ENCODE measurements around the gene KPNA1. TPM values are rescaled to one million over a fixed set of nuclear protein-coding genes. Genes with fewer than 3 reads are reported as not detected.

Gene KPNA1
- 81.7 and 88.2 TPM in 2 replicates for total RNA-seq

- intact Hi-C loops (cut with micrococcal nuclease), result loop anchor here (1.0 to 10.0 kb wide), 10 partner anchors 17 to 679 kb away; partner anchors contain the start of genes DTX3L, EAF2, FAM162A and HSPBAP1
- Mint-ChIP-seq H3K4me1 (ENCODE audit: low read depth) (peaks cover 46% of the 10 kb centered on the region), H3K4me3 (peak within 1 kb of the TSS; percentile 90)
Measured at GRCh38 chr3:122514123-122515019, at the start of gene KPNA1. TSS of gene KPNA1 (minus strand) at chr3:122514939. CDS start at chr3:122496565, 18,374 bp downstream.

GRCh38 chr3:122564155-122564912 lies 49.6 kb upstream of the KPNA1 start, which contains the start of the genes DTX3L and PARP9:
TSS of gene DTX3L (plus strand) at chr3:122564338. CDS start at chr3:122564427, 89 bp downstream.
TSS of gene PARP9 (minus strand) at chr3:122564300. CDS start at chr3:122559620, 4,680 bp downstream.
- peak within 1 kb of the TSS; percentile 98 for H3K27ac Mint-ChIP-seq
- peak within 1 kb of the TSS; percentile 99 for H3K4me3 Mint-ChIP-seq
- peaks cover 79% of the 10 kb centered on the region for H3K4me1 Mint-ChIP-seq (ENCODE audit: low read depth)
- peak; percentile 87 for DNase-seq (ENCODE audit: low spot score)
- H3K9me3 Mint-ChIP-seq, result no peaks in the 10 kb centered on the region
- intact Hi-C loops (cut with micrococcal nuclease), result loop anchor here (1.0 to 5.0 kb wide), 7 partner anchors 12 to 638 kb away; partner anchors contain the start of genes HSPBAP1, KPNA1, SEC22A and WDR5B
- peaks cover 59% of the 10 kb centered on the region for H3K36me3 Mint-ChIP-seq (ENCODE audit: low read depth)
- H3K27me3 Mint-ChIP-seq (ENCODE audit: insufficient read depth), result no peaks in the 10 kb centered on the region

More at GRCh38 chr3:122514123-122515019, at the start of gene KPNA1:
- Mint-ChIP-seq H3K27me3 (ENCODE audit: insufficient read depth) (peaks cover 4% of the 10 kb centered on the region), H3K27ac (peak within 1 kb of the TSS; percentile 92), H3K9me3 (no peaks in the 10 kb centered on the region), H3K36me3 (ENCODE audit: low read depth) (peaks cover 12% of the 10 kb centered on the region)
- DNase-seq (ENCODE audit: low spot score), result peak; percentile 85

DNA sequence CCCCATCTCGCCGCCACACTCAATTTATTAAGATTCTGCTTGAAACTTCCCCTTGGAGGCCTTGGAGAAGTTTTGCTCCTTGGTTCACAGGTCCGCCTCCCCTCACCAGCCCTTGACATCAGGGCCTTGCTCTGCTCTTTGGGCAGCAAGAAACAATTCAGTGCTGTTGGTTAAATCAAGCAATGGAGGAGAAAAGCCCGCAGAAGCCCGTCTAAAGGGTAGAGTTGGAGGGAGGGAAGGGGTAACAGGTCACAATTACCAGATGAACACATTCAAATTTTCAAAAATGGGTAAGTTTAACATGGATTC lies 48.9 kb upstream of the KPNA1 start:
- H3K9me3 Mint-ChIP-seq, result no peaks in the 10 kb centered on the region
- no peaks in the 10 kb centered on the region for H3K27me3 Mint-ChIP-seq (ENCODE audit: insufficient read depth)
- H3K27ac Mint-ChIP-seq, result peak overlapping the region; percentile 98
- peaks cover 58% of the 10 kb centered on the region for H3K36me3 Mint-ChIP-seq (ENCODE audit: low read depth)
- H3K4me1 Mint-ChIP-seq (ENCODE audit: low read depth), result peaks cover 78% of the 10 kb centered on the region
- intact Hi-C loops (cut with micrococcal nuclease), result loop anchor here (1.0 to 5.0 kb wide), 7 partner anchors 13 to 639 kb away; partner anchors contain the start of genes HSPBAP1, KPNA1, SEC22A and WDR5B
- peak overlapping the region; percentile 99 for H3K4me3 Mint-ChIP-seq
- DNase-seq (ENCODE audit: low spot score), result peak; percentile 10

GRCh38 chr3:122562923-122563716 lies 48.4 kb upstream of the KPNA1 start:
- DNase-seq (ENCODE audit: low spot score), result no peak
- Mint-ChIP-seq H3K27me3 (ENCODE audit: insufficient read depth) (no peaks in the 10 kb centered on the region), H3K4me3 (peak overlapping the region; percentile 99), H3K27ac (peak overlapping the region; percentile 98), H3K9me3 (no peaks in the 10 kb centered on the region), H3K36me3 (ENCODE audit: low read depth) (peaks cover 55% of the 10 kb centered on the region), H3K4me1 (ENCODE audit: low read depth) (peaks cover 72% of the 10 kb centered on the region)
- intact Hi-C loops (cut with micrococcal nuclease), result loop anchor here (1.0 to 5.0 kb wide), 3 partner anchors 229 to 1017 kb away; partner anchors contain the start of genes HSPBAP1 and SEC22A

DNA sequence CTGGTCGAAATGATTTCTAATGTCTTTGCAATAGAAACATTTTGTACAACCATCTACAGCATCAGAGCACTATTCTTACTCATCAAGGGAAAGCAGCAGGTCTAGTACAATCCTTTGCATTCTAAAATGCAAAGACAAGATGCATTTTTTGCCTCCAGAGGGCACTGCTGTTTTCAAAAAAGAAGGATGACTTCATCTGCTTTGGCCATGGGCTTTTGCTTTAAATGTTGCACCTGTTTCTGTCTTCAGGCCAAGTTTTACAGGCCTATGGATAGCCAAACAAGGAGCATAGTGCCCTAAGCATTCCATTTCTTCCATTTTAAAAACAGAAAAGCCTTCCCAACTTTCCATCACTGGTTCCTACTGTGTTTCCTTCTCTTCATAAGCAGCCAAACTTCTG lies 45.9 kb upstream of the KPNA1 start:
- intact Hi-C loops (cut with micrococcal nuclease), result loop anchor here (1.0 to 5.0 kb wide), 5 partner anchors 50 to 642 kb away; partner anchors contain the start of genes HSPBAP1 and SEC22A
- no peaks in the 10 kb centered on the region for H3K27me3 Mint-ChIP-seq (ENCODE audit: insufficient read depth)
- peaks cover 50% of the 10 kb centered on the region for H3K4me1 Mint-ChIP-seq (ENCODE audit: low read depth)
- no peaks in the 10 kb centered on the region for H3K9me3 Mint-ChIP-seq
- peak; percentile 57 for DNase-seq (ENCODE audit: low spot score)
- peaks cover 49% of the 10 kb centered on the region for H3K36me3 Mint-ChIP-seq (ENCODE audit: low read depth)
- H3K4me3 Mint-ChIP-seq, result peak overlapping the region; percentile 55
- H3K27ac Mint-ChIP-seq, result peak overlapping the region; percentile 81

- no peak overlapping the region for H3K4me3 Mint-ChIP-seq
- no peaks in the 10 kb centered on the region for H3K27me3 Mint-ChIP-seq (ENCODE audit: insufficient read depth)
- H3K36me3 Mint-ChIP-seq (ENCODE audit: low read depth), result peaks cover 53% of the 10 kb centered on the region
- no peak overlapping the region for H3K27ac Mint-ChIP-seq
- no peak for DNase-seq (ENCODE audit: low spot score)
- intact Hi-C loops (cut with micrococcal nuclease), result loop anchor here (1.0 to 5.0 kb wide), 5 partner anchors 50 to 642 kb away; partner anchors contain the start of genes HSPBAP1 and SEC22A
- peaks cover 55% of the 10 kb centered on the region for H3K4me1 Mint-ChIP-seq (ENCODE audit: low read depth)
- no peaks in the 10 kb centered on the region for H3K9me3 Mint-ChIP-seq
Measured at GRCh38 chr3:122559906-122560305, 45.2 kb upstream of the KPNA1 start.

GRCh38 chr3:122558605-122559004 lies 43.9 kb upstream of the KPNA1 start:
- intact Hi-C loops (cut with micrococcal nuclease), result no loop called here
- Mint-ChIP-seq H3K9me3 (no peaks in the 10 kb centered on the region), H3K4me3 (no peak overlapping the region), H3K27ac (no peak overlapping the region), H3K4me1 (ENCODE audit: low read depth) (peaks cover 62% of the 10 kb centered on the region), H3K36me3 (ENCODE audit: low read depth) (peaks cover 55% of the 10 kb centered on the region), H3K27me3 (ENCODE audit: insufficient read depth) (no peaks in the 10 kb centered on the region)
- no peak for DNase-seq (ENCODE audit: low spot score)

DNA sequence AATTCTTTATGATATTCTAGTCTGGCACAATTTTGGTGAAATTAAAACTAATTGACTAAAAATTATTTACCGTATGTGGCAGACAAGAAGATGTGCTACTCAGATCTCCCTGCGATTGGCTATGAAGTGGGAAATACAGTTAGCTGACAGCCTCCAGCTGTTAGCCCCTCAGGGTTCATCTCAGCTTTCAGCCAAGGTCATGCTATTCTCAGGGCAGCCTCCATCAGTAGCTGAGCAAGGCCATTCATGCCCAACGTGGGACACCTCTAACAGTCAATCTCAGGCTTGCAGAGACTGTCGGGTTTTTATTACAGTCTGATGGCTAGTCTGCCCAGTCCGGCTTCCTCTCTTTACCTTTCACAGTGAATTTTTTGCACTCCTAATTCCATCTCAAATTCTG lies 42.6 kb upstream of the KPNA1 start:
- H3K27ac Mint-ChIP-seq, result no peak overlapping the region
- no peak overlapping the region for H3K4me3 Mint-ChIP-seq
- intact Hi-C loops (cut with micrococcal nuclease), result no loop called here
- H3K36me3 Mint-ChIP-seq (ENCODE audit: low read depth), result peaks cover 60% of the 10 kb centered on the region
- DNase-seq (ENCODE audit: low spot score), result no peak
- H3K9me3 Mint-ChIP-seq, result no peaks in the 10 kb centered on the region
- H3K4me1 Mint-ChIP-seq (ENCODE audit: low read depth), result peaks cover 58% of the 10 kb centered on the region
- H3K27me3 Mint-ChIP-seq (ENCODE audit: insufficient read depth), result no peaks in the 10 kb centered on the region

GRCh38 chr3:122555275-122556071 lies 40.7 kb upstream of the KPNA1 start:
- DNase-seq (ENCODE audit: low spot score), result no peak
- Mint-ChIP-seq H3K9me3 (no peaks in the 10 kb centered on the region), H3K4me1 (ENCODE audit: low read depth) (peaks cover 40% of the 10 kb centered on the region), H3K27me3 (ENCODE audit: insufficient read depth) (no peaks in the 10 kb centered on the region), H3K4me3 (no peak overlapping the region), H3K27ac (peak overlapping the region; percentile 31), H3K36me3 (ENCODE audit: low read depth) (peaks cover 59% of the 10 kb centered on the region)
- intact Hi-C loops (cut with micrococcal nuclease), result no loop called here

- Mint-ChIP-seq H3K27me3 (ENCODE audit: insufficient read depth) (no peaks in the 10 kb centered on the region), H3K27ac (no peak overlapping the region), H3K36me3 (ENCODE audit: low read depth) (peaks cover 63% of the 10 kb centered on the region), H3K4me3 (no peak overlapping the region), H3K9me3 (no peaks in the 10 kb centered on the region), H3K4me1 (ENCODE audit: low read depth) (peaks cover 30% of the 10 kb centered on the region)
- no peak for DNase-seq (ENCODE audit: low spot score)
- intact Hi-C loops (cut with micrococcal nuclease), result no loop called here
Measured at GRCh38 chr3:122553171-122553570, 38.4 kb upstream of the KPNA1 start.

DNA sequence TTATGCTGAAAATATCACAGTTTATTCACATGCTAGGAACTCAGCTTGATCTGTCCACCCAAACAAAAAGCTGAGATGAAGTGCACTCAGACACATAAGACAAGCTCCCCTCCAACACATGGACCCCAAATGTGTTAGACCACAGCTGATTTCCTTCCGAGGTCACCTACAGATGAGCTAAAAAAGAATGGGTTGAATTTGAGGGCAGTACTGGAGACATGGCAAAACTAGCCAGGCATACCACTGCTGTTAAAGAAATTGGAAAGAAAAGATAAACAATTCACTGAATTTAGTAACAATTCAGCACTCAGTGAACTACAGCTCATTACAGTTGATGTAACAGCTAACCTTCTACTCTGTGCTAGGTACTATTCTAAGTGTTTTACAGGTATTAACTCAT lies 33.9 kb upstream of the KPNA1 start:
- Mint-ChIP-seq H3K9me3 (no peaks in the 10 kb centered on the region), H3K27ac (no peak overlapping the region), H3K36me3 (ENCODE audit: low read depth) (peaks cover 66% of the 10 kb centered on the region), H3K4me1 (ENCODE audit: low read depth) (peaks cover 13% of the 10 kb centered on the region), H3K27me3 (ENCODE audit: insufficient read depth) (no peaks in the 10 kb centered on the region), H3K4me3 (no peak overlapping the region)
- no peak for DNase-seq (ENCODE audit: low spot score)
- intact Hi-C loops (cut with micrococcal nuclease), result no loop called here
